Measurements from ENCODE around the gene EPHA2.

The EPHA2 gene

GRCh38 chr1:16135501-16135900 lies 20.4 kb downstream of the EPHA2 start:
- DNase-seq (ENCODE audit: low spot score): no peak

GRCh38 chr1:16134906-16135305 lies 21.0 kb downstream of the EPHA2 start:
- DNase-seq (ENCODE audit: low spot score): no peak

GRCh38 chr1:16134066-16134801 lies 21.6 kb downstream of the EPHA2 start:
- DNase-seq (ENCODE audit: low spot score): no peak

- no peak for DNase-seq (ENCODE audit: low spot score)
These were observed 22.6 kb downstream of the EPHA2 start for GRCh38 chr1:16133007-16133961.

GRCh38 chr1:16132325-16132785 lies 23.5 kb downstream of the EPHA2 start:
- DNase-seq (ENCODE audit: low spot score): no peak

- DNase-seq (ENCODE audit: low spot score): no peak
These were observed 24.1 kb downstream of the EPHA2 start for GRCh38 chr1:16131636-16132324.

GRCh38 chr1:16130827-16131226 lies 25.0 kb downstream of the EPHA2 start:
- no peak for DNase-seq (ENCODE audit: low spot score)

- DNase-seq (ENCODE audit: low spot score): no peak
These were observed 25.8 kb downstream of the EPHA2 start for GRCh38 chr1:16129921-16130543.

GRCh38 chr1:16129316-16129715 lies 26.6 kb downstream of the EPHA2 start:
- DNase-seq (ENCODE audit: low spot score): no peak

GRCh38 chr1:16128338-16128741 lies 27.5 kb downstream of the EPHA2 start:
- DNase-seq (ENCODE audit: low spot score): no peak

- DNase-seq (ENCODE audit: low spot score): no peak
These were observed 28.1 kb downstream of the EPHA2 start for GRCh38 chr1:16127676-16128337.

- no peak for DNase-seq (ENCODE audit: low spot score)
These were observed 28.9 kb downstream of the EPHA2 start for GRCh38 chr1:16126743-16127515.

- DNase-seq (ENCODE audit: low spot score): no peak
These were observed 29.7 kb downstream of the EPHA2 start for GRCh38 chr1:16126160-16126559.

GRCh38 chr1:16125483-16125882 lies 30.4 kb downstream of the EPHA2 start:
- DNase-seq (ENCODE audit: low spot score): no peak

GRCh38 chr1:16125088-16125470 lies 30.8 kb downstream of the EPHA2 start:
- DNase-seq (ENCODE audit: low spot score): no peak

- peak; percentile 15 for DNase-seq (ENCODE audit: low spot score)
These were observed 31.3 kb downstream of the EPHA2 start for GRCh38 chr1:16124377-16125087.

GRCh38 chr1:16122916-16123315 lies 33.0 kb downstream of the EPHA2 start:
- DNase-seq (ENCODE audit: low spot score): no peak

GRCh38 chr1:16122350-16122881 lies 33.5 kb downstream of the EPHA2 start:
- no peak for DNase-seq (ENCODE audit: low spot score)

- DNase-seq (ENCODE audit: low spot score): no peak
These were observed 34.9 kb downstream of the EPHA2 start for GRCh38 chr1:16120940-16121410.

Measured in SK-N-DZ (cell line).